H1 (cell line): ENCODE results near the gene CPNE4. TPM values are rescaled to one million over a fixed set of nuclear protein-coding genes. Genes with fewer than 3 reads are reported as not detected.

ENCODE experiments used
- CTCF ChIA-PET: fragments of 300-600 bp; sonication (Branson Sonifier 250); formaldehyde crosslinking; loops from one replicate; lab custom pipeline; 2021; ENCODE audit not compliant: partially characterized antibody; lab: Charles Lee
- POLR2A ChIA-PET: fragments of 300-600 bp; sonication (Branson Sonifier 250); formaldehyde crosslinking; loops from one replicate; lab custom pipeline; 2021; ENCODE audit warnings: inconsistent platforms; ENCODE audit not compliant: partially characterized antibody; lab: Charles Lee
- DNase-seq, 2 experiments: peaks; one replicate each; pipeline versions ENCODE4 v3.0.0 to v3.0.0-alpha.2; 2010 to 2022; ENCODE audit warnings: low spot score in 2 of 2, low read depth in 1 of 2, mixed read lengths in 1 of 2
- FAIRE-seq: peaks from 2 replicates; lab custom pipeline; 2011; peaks lifted over from hg19 to GRCh38; lab: Jason Lieb, UNC
- H2AFZ ChIP-seq: 2 replicates; pipeline ENCODE4 v1.8.1; 2012; ENCODE audit warnings: low read length, inconsistent platforms
- H2AK5ac ChIP-seq: 2 replicates; pipeline ENCODE4 v1.6.1; 2013; ENCODE audit warnings: low read depth, low read length
- H2BK120ac ChIP-seq: replicated peaks from 2 replicates; pipeline ENCODE3; 2013; ENCODE audit warnings: low read depth, low read length, inconsistent platforms
- H2BK12ac ChIP-seq: 2 replicates; pipeline ENCODE4 v1.6.1; 2013; ENCODE audit warnings: low read depth, low read length
- H2BK15ac ChIP-seq: 2 replicates; pipeline ENCODE4 v1.6.1; 2013; ENCODE audit warnings: low read length
- H2BK20ac ChIP-seq: 2 replicates; pipeline ENCODE4 v1.6.1; 2013; ENCODE audit warnings: low read length
- H2BK5ac ChIP-seq: 2 replicates; pipeline ENCODE4 v1.6.1; 2013; ENCODE audit warnings: low read depth, low read length
- H3K14ac ChIP-seq: 2 replicates; pipeline ENCODE4 v1.6.1; 2013; ENCODE audit warnings: inconsistent platforms; ENCODE audit not compliant: insufficient read length
- H3K18ac ChIP-seq: 2 replicates; pipeline ENCODE4 v1.6.1; 2013; ENCODE audit warnings: low read length; ENCODE audit errors: extremely low read depth
- H3K23ac ChIP-seq: 2 replicates; pipeline ENCODE4 v1.6.1; 2013; ENCODE audit warnings: inconsistent platforms; ENCODE audit not compliant: insufficient read length
- H3K23me2 ChIP-seq: 2 replicates; pipeline ENCODE4 v1.6.1; 2013; ENCODE audit warnings: low read depth, low read length
- H3K27ac ChIP-seq: 2 replicates; pipeline ENCODE4 v1.6.1; 2011; ENCODE audit warnings: low read depth, low read length, inconsistent platforms
- H3K27me3 ChIP-seq, 4 experiments: replicated peaks in 1 of 4; 1 replicate in 1 of 4; 2 replicates in 3 of 4; pipeline versions ENCODE4 v1.6.1 to v1.8.1; 2011 to 2013; ENCODE audit warnings: low read length in 3 of 4, mild to moderate bottlenecking in 3 of 4, inconsistent platforms in 2 of 4, mixed read lengths in 2 of 4, moderate library complexity in 1 of 4; ENCODE audit not compliant: control insufficient read depth in 3 of 4, insufficient read depth in 3 of 4; ENCODE audit errors: extremely low read depth in 1 of 4
- H3K36me3 ChIP-seq, 4 experiments: 2 replicates each; pipeline versions ENCODE4 v1.6.1 to v1.8.1; 2011 to 2013; ENCODE audit warnings: mild to moderate bottlenecking in 4 of 4, low read length in 3 of 4, moderate library complexity in 2 of 4, control low read depth in 1 of 4, inconsistent platforms in 1 of 4; ENCODE audit not compliant: insufficient read depth in 4 of 4, control insufficient read depth in 2 of 4
- H3K4ac ChIP-seq: replicated peaks from 2 replicates; pipeline ENCODE3; 2013; ENCODE audit warnings: low read length, low read depth, mixed read lengths, inconsistent platforms; ENCODE audit not compliant: insufficient read length
- H3K4me1 ChIP-seq, 4 experiments: replicated peaks in 1 of 4; 1 replicate in 1 of 4; 2 replicates in 3 of 4; pipeline versions ENCODE4 v1.6.1 to v1.8.1; 2011 to 2013; ENCODE audit warnings: low read length in 3 of 4, inconsistent platforms in 2 of 4, mixed read lengths in 1 of 4; ENCODE audit not compliant: insufficient read depth in 4 of 4, control insufficient read depth in 3 of 4
- H3K4me2 ChIP-seq, 2 experiments: 2 replicates each; pipeline versions ENCODE4 v1.6.1 to v1.8.1; 2011 to 2013; ENCODE audit warnings: low read depth in 2 of 2, low read length in 2 of 2, control low read depth in 1 of 2, inconsistent platforms in 1 of 2, mild to moderate bottlenecking in 1 of 2; ENCODE audit not compliant: insufficient read depth in 1 of 2
- H3K4me3 ChIP-seq, 4 experiments: fragments of 200-600, 300-600 bp in 1 of 4; sonication (generic), shearing (Covaris generic), sonication (Bioruptor Twin) in 1 of 4; 2 replicates each; pipeline versions ENCODE4 v1.5.1 to v1.8.1; 2011 to 2016; ENCODE audit warnings: low read length in 4 of 4, low read depth in 3 of 4, control low read depth in 2 of 4, inconsistent platforms in 2 of 4, mild to moderate bottlenecking in 2 of 4, mixed read lengths in 1 of 4, moderate library complexity in 1 of 4; ENCODE audit not compliant: insufficient read depth in 2 of 4; ENCODE audit errors: extremely low read depth in 1 of 4
- H3K56ac ChIP-seq: replicated peaks from 2 replicates; pipeline ENCODE3; 2013; ENCODE audit warnings: low read depth, mild to moderate bottlenecking, mixed read lengths, low read length, inconsistent platforms; ENCODE audit not compliant: insufficient read length
- H3K79me1 ChIP-seq: 2 replicates; pipeline ENCODE4 v1.6.1; 2013; ENCODE audit warnings: low read depth, low read length, control low read depth
- H3K79me2 ChIP-seq, 2 experiments: 2 replicates each; pipeline versions ENCODE4 v1.6.1 to v1.8.1; 2012 to 2013; ENCODE audit warnings: low read length in 2 of 2, mild to moderate bottlenecking in 2 of 2, inconsistent platforms in 1 of 2; ENCODE audit not compliant: insufficient read depth in 2 of 2, control insufficient read depth in 1 of 2
- H3K9ac ChIP-seq, 4 experiments: replicated peaks in 1 of 4; 1 replicate in 1 of 4; 2 replicates in 3 of 4; pipeline versions ENCODE4 v1.6.1 to v1.8.1; 2011 to 2013; ENCODE audit warnings: low read depth in 3 of 4, low read length in 3 of 4, control low read depth in 2 of 4, mild to moderate bottlenecking in 2 of 4, moderate library complexity in 2 of 4, inconsistent platforms in 1 of 4; ENCODE audit errors: extremely low read depth in 1 of 4
- H3K9me3 ChIP-seq, 2 experiments: 2 replicates each; pipeline versions ENCODE4 v1.6.1 to v1.8.1; 2012 to 2013; ENCODE audit warnings: mild to moderate bottlenecking in 2 of 2, moderate library complexity in 2 of 2, control low read depth in 1 of 2, inconsistent platforms in 1 of 2, low read depth in 1 of 2, low read length in 1 of 2, mixed read lengths in 1 of 2; ENCODE audit not compliant: insufficient read depth in 2 of 2
- H4K20me1 ChIP-seq, 2 experiments: replicated peaks in 1 of 2; 2 replicates each; pipeline versions ENCODE3 to v1.8.1; 2011 to 2013; ENCODE audit warnings: inconsistent platforms in 2 of 2, low read length in 2 of 2, mild to moderate bottlenecking in 1 of 2; ENCODE audit not compliant: insufficient read depth in 2 of 2, control insufficient read depth in 1 of 2
- H4K5ac ChIP-seq: 2 replicates; pipeline ENCODE4 v1.6.1; 2013; ENCODE audit warnings: low read length, low read depth, mixed read lengths, inconsistent platforms; ENCODE audit not compliant: insufficient read length
- H4K8ac ChIP-seq: 2 replicates; pipeline ENCODE4 v1.8.0; 2013; ENCODE audit warnings: mild to moderate bottlenecking, moderate library complexity, low read length, inconsistent platforms; ENCODE audit not compliant: insufficient read depth; ENCODE audit errors: extremely low read depth
- H4K91ac ChIP-seq: replicated peaks from 2 replicates; pipeline ENCODE3; 2013; ENCODE audit warnings: low read length, mixed read lengths, inconsistent platforms; ENCODE audit not compliant: insufficient read length
- ASH2L ChIP-seq: fragments of 200-600, 300-600 bp; sonication (generic); IDR thresholded peaks from one replicate; pipeline ENCODE4 v1.7.1; 2017; ENCODE audit warnings: low read length
- BRCA1 ChIP-seq: IDR thresholded peaks from 2 replicates; pipeline ENCODE4 v1.6.1; 2012; ENCODE audit warnings: low read depth, low read length, improper control_type of control experiment
- HDAC6 ChIP-seq: IDR thresholded peaks from one replicate; pipeline ENCODE4 v1.7.1; 2012; ENCODE audit warnings: low read depth, mild to moderate bottlenecking, inconsistent platforms, low read length, moderate library complexity
- KDM4A ChIP-seq: IDR thresholded peaks from one replicate; pipeline ENCODE4 v1.7.1; 2012; ENCODE audit warnings: low read depth, mild to moderate bottlenecking, moderate library complexity, low read length, inconsistent platforms; ENCODE audit not compliant: severe bottlenecking
- PHF8 ChIP-seq: fragments of 200-600 bp; sonication (generic); conservative IDR thresholded peaks from 2 replicates; pipeline ENCODE4 v1.7.1; 2012; ENCODE audit warnings: low read depth, mild to moderate bottlenecking, inconsistent platforms, low read length, moderate library complexity
- POU5F1 ChIP-seq: IDR thresholded peaks from 2 replicates; pipeline ENCODE4 v1.6.1; 2011; ENCODE audit warnings: low read depth, mild to moderate bottlenecking, low read length, moderate library complexity
- SIN3A ChIP-seq, 2 experiments: IDR thresholded peaks in 1 of 2; conservative IDR thresholded peaks in 1 of 2; 2 replicates each; pipeline ENCODE4 v1.6.1; 2011 to 2012; ENCODE audit warnings: low read length in 2 of 2, improper control_type of control experiment in 1 of 2, low read depth in 1 of 2, mild to moderate bottlenecking in 1 of 2
- SIX5 ChIP-seq: IDR thresholded peaks from 2 replicates; pipeline ENCODE4 v1.6.1; 2011; ENCODE audit warnings: mild to moderate bottlenecking, low read depth, low read length
- SP1 ChIP-seq: IDR thresholded peaks from 2 replicates; pipeline ENCODE4 v1.6.1; 2011; ENCODE audit warnings: low read depth, low read length
- SP2 ChIP-seq: IDR thresholded peaks from 2 replicates; pipeline ENCODE4 v1.6.1; 2012; ENCODE audit warnings: mild to moderate bottlenecking, low read length, inconsistent platforms
- TAF7 ChIP-seq: optimal IDR thresholded peaks from 2 replicates; pipeline ENCODE3; 2011; ENCODE audit warnings: low read depth, mild to moderate bottlenecking, inconsistent platforms, low read length, moderate library complexity, borderline replicate concordance
- WGBS, 2 experiments: shearing (Covaris generic) in 1 of 2; methylation state at CpG; one replicate each; pipeline versions ENCODE4 v1.1.6 to v1.1.7; 2013 to 2015; ENCODE audit warnings: low lambda C conversion rate in 2 of 2, mixed read lengths in 2 of 2, inconsistent platforms in 1 of 2, low coverage in 1 of 2, missing lambda C conversion rate in 1 of 2; ENCODE audit not compliant: insufficient replicate concordance in 2 of 2, insufficient coverage in 1 of 2, insufficient read length in 1 of 2; ENCODE audit errors: extremely low coverage in 1 of 2, missing lambda C conversion rate in 1 of 2; 5-methylcytosine and 5-hydroxymethylcytosine counted together
- polyA plus RNA-seq, 7 experiments: library from polyadenylated mRNA; depleted of rRNA in 3 of 7; stranded (reverse) in 5 of 7; unstranded in 2 of 7; fragments of >200 nt in 5 of 7; fragments of 200-250 nt in 2 of 7; gene quantifications; 1 replicate in 5 of 7; 2 replicates in 1 of 7; 4 replicates in 1 of 7; pipeline versions ENCODE4 v1.2.1 to v1.2.3, GENCODE V29; 2011 to 2013; ENCODE audit warnings: missing spikeins in 2 of 7, mixed read lengths in 2 of 7
- total RNA-seq: library from RNA; stranded (reverse); fragmentation: NEBNext Ultra II Directional; extraction: Animal tissue kit (Norgen Biotek cat#: 25700); gene quantifications from 2 replicates; pipeline ENCODE4 v1.2.1, GENCODE V29; 2021
- TF ChIP-seq, protein P1 (sequence below): IDR thresholded peaks from 2 replicates; pipeline ENCODE4 v1.6.1; 2011; ENCODE audit warnings: low read depth, mild to moderate bottlenecking, low read length; ENCODE audit not compliant: insufficient read depth

CPNE4 gene
- total and polyA plus RNA-seq, 2 of the 8 experiments (the other 6 are each of a cell fraction or from before 2014, with no cell fraction given): 0.82 to 3.8 TPM

DNA sequence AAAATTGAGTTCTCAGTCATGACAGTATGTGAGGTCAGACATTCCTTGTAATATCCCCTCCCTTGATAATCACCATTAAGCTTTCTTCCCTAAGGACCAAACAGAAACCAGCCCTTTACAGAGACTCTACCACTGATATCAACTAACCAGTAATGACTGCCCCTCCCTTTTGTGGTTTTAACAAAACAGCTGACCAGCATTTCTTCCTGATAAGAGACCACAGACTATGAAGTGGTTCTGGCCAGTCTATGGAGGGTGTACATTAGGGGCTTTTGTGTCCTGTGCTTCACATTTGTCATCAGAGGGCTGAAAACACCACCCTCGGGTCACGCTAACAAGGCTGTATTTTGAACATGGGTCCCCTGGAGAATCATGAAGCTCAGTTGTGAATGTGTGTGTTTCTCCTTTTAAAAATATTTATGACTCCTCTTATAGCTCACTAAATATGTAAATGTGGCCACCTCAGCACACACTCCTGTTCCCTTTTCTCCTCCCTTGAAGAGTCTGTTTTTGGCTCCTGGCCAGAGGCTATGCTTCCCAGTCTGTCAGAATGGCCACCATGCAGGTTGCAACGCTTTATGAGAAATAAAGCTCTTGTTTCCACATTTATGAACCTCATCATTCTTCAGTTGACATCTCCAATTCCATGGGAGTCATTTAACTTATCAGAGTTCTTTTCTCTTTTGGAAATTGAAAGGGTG is 239.3 kb downstream of the CPNE4 start:
- no peak overlapping the region for H3K23ac ChIP-seq
- no peak overlapping the region for H4K91ac ChIP-seq
- H3K18ac ChIP-seq: no peak overlapping the region
- no peaks in the 10 kb centered on the region for H3K9me3 ChIP-seq
- no peak overlapping the region for H2BK12ac ChIP-seq
- no peaks in the 10 kb centered on the region for H3K36me3 ChIP-seq
- no peak overlapping the region for H2AK5ac ChIP-seq
- no peaks in the 10 kb centered on the region for H3K27me3 ChIP-seq
- no peaks in the 10 kb centered on the region for H4K20me1 ChIP-seq
- 100% methylated on average over 3 of the region's 3 CpGs; no CpG with 5 or more reads in 1 of the 2 experiments for WGBS, 2 experiments
- H4K8ac ChIP-seq: no peak overlapping the region
- no peak overlapping the region for H2AFZ ChIP-seq
- no peaks in the 10 kb centered on the region for H3K23me2 ChIP-seq
- peaks cover 2 to 16% (median 12%) of the 10 kb centered on the region in 4 experiments; a peak in 5 of 7 replicates for H3K4me1 ChIP-seq
- CTCF ChIA-PET: interaction anchor here (0.6 to 6.9 kb wide), 64 partner anchors 8 to 425 kb away, joined by 3 to 83 read pairs (median 5); partner anchors contain the start of gene CPNE4
- DNase-seq: no peak
- H4K5ac ChIP-seq: no peak overlapping the region
- H3K56ac ChIP-seq: no peak overlapping the region
- H2BK5ac ChIP-seq: no peak overlapping the region
- no peak overlapping the region for H3K14ac ChIP-seq
- peak overlapping the region; percentile 62; the same call in 1 of the 2 replicates for H2BK20ac ChIP-seq
- POLR2A ChIA-PET: no interaction called here
- no peak overlapping the region for H3K9ac ChIP-seq
- no peaks in the 10 kb centered on the region for H3K79me1 ChIP-seq
- no peak for FAIRE-seq
- H3K27ac ChIP-seq: no peak overlapping the region
- H2BK15ac ChIP-seq: no peak overlapping the region
- H3K4me2 ChIP-seq: peak overlapping the region in 1 of 2 experiments; percentile 44; a peak in 1 of 4 replicates
- peak overlapping the region; percentile 25 for H2BK120ac ChIP-seq
- H3K79me2 ChIP-seq: no peaks in the 10 kb centered on the region
- H3K4me3 ChIP-seq: no peak overlapping the region; a peak in 1 of 8 replicates
- H3K4ac ChIP-seq: no peak overlapping the region
- no peak for TF ChIP-seq SP2
- TF ChIP-seq ASH2L: no peak
- TF ChIP-seq HDAC6: no peak
- no peak for TF ChIP-seq SP1
- TF ChIP-seq SIN3A (conservative IDR thresholded peaks at IDR 0.05 in 1 of 2, IDR thresholded peaks at IDR 0.05 in 1 of 2; ENCODE audit: low read depth in 1 of 2, low read length in 2 of 2): no peak
- TF ChIP-seq PHF8: no peak
- TF ChIP-seq, protein P1, sequence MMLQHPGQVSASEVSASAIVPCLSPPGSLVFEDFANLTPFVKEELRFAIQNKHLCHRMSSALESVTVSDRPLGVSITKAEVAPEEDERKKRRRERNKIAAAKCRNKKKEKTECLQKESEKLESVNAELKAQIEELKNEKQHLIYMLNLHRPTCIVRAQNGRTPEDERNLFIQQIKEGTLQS: no peak
- no peak for TF ChIP-seq SIX5
- no peak for TF ChIP-seq POU5F1
- TF ChIP-seq KDM4A: no peak
- no peak for TF ChIP-seq TAF7
- no peak for TF ChIP-seq BRCA1
